DMS 273 (cell line): ENCODE measurements around the gene ATP2A3.
A peak's percentile ranks its signal among the peaks of the same experiment; 100 is the strongest.

Source experiments
- DNase-seq: peaks from one replicate; lab custom pipeline; 2025; ENCODE audit not compliant: unreplicated experiment; lab: John Stamatoyannopoulos, UW

The ATP2A3 gene

GRCh38 chr17:3974138-3974687 is 10.0 kb upstream of the ATP2A3 start:
- no peak for DNase-seq

- DNase-seq: no peak
Observed at GRCh38 chr17:3973495-3974137, 9.4 kb upstream of the ATP2A3 start.

GRCh38 chr17:3972931-3973330 is 8.7 kb upstream of the ATP2A3 start:
- no peak for DNase-seq

GRCh38 chr17:3972281-3972731 is 8.1 kb upstream of the ATP2A3 start:
- DNase-seq: no peak

GRCh38 chr17:3970668-3971067 is 6.4 kb upstream of the ATP2A3 start:
- DNase-seq: no peak

GRCh38 chr17:3969963-3970362 is 5.7 kb upstream of the ATP2A3 start:
- no peak for DNase-seq

- DNase-seq: no peak
Observed at GRCh38 chr17:3968886-3969524, 4.8 kb upstream of the ATP2A3 start.

- DNase-seq: no peak
Observed at GRCh38 chr17:3968015-3968414, 3.8 kb upstream of the ATP2A3 start.

- no peak for DNase-seq
Observed at GRCh38 chr17:3966720-3967363, 2.6 kb upstream of the ATP2A3 start.

- DNase-seq: peak; percentile 78
Observed at GRCh38 chr17:3965118-3965800, 1.0 kb upstream of the ATP2A3 start.

- no peak for DNase-seq
Observed at GRCh38 chr17:3963237-3964201, 718 bp downstream of the ATP2A3 start.

GRCh38 chr17:3962965-3963236 is 1.3 kb downstream of the ATP2A3 start:
- DNase-seq: no peak

GRCh38 chr17:3962217-3962964 is 1.8 kb downstream of the ATP2A3 start:
- DNase-seq: no peak

- peak; percentile 84 for DNase-seq
Observed at GRCh38 chr17:3961564-3962047, 2.6 kb downstream of the ATP2A3 start.

- DNase-seq: no peak
Observed at GRCh38 chr17:3960764-3961163, 3.5 kb downstream of the ATP2A3 start.

- no peak for DNase-seq
Observed at GRCh38 chr17:3959921-3960601, 4.2 kb downstream of the ATP2A3 start.

- no peak for DNase-seq
Observed at GRCh38 chr17:3959295-3959899, 4.8 kb downstream of the ATP2A3 start.

- DNase-seq: no peak
Observed at GRCh38 chr17:3957735-3958599, 6.3 kb downstream of the ATP2A3 start.
